Transverse colon (tissue), 3 donors: Measurements from ENCODE around the gene NOL7.

Source experiments
- CTCF ChIP-seq, 5 experiments: fragments of 200-600 bp in 3 of 5; fragments of 450-650 bp in 2 of 5; sonication (generic) in 3 of 5; IDR thresholded peaks; 1 replicate in 2 of 5; 2 replicates in 3 of 5; pipeline ENCODE4 v1.5.1; 2016 to 2017; ENCODE audit warnings: antibody characterized with exemption in 5 of 5, inconsistent platforms in 3 of 5, mild to moderate bottlenecking in 2 of 5, moderate library complexity in 1 of 5
- EP300 ChIP-seq: sonication (generic); formaldehyde crosslinking; IDR thresholded peaks from one replicate; pipeline ENCODE4 v1.6.1; 2017; ENCODE audit warnings: antibody characterized with exemption, low read depth
- POLR2A ChIP-seq: fragments of 450-650 bp; IDR thresholded peaks from one replicate; pipeline ENCODE4 v1.6.1; 2016; ENCODE audit warnings: antibody characterized with exemption, mild to moderate bottlenecking, moderate library complexity

- no peak for TF ChIP-seq POLR2A
- no peak for TF ChIP-seq CTCF (IDR thresholded peaks at IDR 0.05)
- TF ChIP-seq EP300: no peak
Observed at GRCh38 chr6:13633343-13633742, 18.2 kb downstream of the NOL7 start.
